GM18511 (cell line): Measurements from ENCODE around the gene ATF3.
"Not testable (repeated sequence)": the region's sequence is repeated elsewhere in the genome, so short reads cannot be mapped to it uniquely, and the experiment has no call there.

Experiments used
- ATAC-seq: cut with Tn5 transposase; IDR thresholded peaks from one replicate; pipeline ENCODE4 v1.9.1; 2021; ENCODE audit warnings: mild to moderate bottlenecking, moderate library complexity; ENCODE audit not compliant: unreplicated experiment

ATF3 gene

GRCh38 chr1:212625781-212626450 lies 17.4 kb downstream of the ATF3 start:
- ATAC-seq: no peak

DNA sequence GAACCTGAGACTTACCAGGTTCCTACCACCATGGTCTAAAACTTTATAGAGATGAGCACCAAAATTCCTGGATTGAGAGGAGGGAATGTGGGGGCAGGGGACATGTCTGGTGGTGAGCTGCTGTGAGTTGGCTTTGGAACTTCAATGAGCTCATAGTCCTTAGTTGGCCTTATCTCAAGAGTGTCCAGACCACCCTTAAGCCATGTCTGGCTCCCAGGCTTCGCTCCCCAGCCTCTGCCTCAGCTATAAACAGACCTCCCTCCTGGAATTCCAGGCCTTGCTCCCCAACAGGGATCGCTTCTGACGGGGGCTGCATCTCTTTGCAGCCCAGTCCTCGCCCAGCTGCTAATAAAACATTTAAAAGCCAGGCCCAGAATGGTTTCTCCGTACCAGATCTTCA lies 19.5 kb downstream of the ATF3 start:
- ATAC-seq: no peak

GRCh38 chr1:212628813-212629415 lies 20.4 kb downstream of the ATF3 start:
- no peak for ATAC-seq

DNA sequence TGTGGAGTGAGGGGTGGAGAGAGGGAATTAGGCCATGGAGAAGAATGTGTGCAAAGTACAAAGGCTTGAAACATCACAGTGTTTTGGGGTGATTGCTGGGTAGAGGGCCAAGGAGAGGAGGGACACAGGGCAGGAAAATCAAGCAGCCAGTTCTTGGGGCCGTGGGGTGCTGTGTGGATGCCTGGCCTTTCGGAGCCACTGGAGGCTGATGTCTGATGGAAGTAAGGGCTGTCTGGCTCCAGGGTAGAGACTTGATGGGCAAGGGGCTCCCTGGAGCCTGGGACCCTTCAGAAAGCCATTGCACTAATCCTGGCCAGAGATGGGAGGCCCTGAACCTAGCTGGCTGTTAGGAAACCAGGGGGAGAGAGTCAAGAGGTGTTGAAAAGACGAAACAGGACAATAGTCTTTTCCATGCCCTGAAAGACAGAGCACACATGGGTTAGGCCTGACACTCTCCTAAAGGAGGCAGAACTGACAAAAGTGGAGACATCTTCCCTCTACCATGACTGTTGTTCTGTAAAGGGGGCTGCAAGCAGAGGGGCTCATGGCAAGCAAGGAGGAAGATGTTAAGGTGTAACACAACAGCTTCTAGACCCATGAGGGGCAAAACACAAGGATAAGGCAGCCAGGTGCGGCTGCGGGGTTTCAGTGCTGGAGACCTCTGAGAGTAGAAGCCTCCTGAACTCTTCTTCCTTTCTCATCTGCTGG lies 21.0 kb downstream of the ATF3 start:
- no peak for ATAC-seq

DNA sequence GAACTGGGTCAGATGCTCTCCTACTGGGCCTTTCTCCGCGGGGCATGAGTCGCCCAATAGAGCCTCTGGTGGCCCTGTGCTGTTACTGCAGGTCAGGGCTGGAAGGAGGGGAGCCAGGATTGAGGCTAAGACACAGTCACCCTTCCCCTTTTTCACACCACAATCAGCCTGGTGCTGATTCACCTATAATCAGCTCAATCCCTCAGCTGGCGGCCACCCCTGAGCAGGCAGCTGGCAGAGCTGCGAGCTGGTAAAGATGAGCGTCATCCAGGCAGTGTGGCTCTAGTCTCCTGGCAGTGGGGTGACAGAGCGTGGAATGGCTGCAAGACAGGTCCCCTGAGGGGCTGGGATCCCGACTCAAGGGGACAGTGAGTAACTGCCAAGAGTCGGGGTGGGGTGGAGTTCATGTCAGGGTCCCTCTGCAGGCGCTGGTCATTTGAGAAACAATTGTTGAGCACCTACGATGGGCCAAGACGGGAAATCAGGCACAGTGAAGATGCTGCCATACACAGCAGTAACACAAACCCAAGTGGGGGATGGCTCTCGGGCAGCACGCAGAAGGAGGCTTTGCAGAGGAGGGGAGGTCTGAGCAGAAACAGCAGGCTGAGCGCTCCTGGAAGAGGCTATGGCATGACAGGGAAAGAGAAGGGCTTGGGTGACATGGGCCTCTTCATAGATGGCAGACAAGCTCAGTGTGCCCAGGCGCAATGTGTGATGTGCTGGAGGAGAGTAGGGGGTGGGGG lies 21.8 kb downstream of the ATF3 start:
- ATAC-seq: peak; percentile 99

GRCh38 chr1:212633161-212633560 lies 24.6 kb downstream of the ATF3 start:
- no peak for ATAC-seq

- ATAC-seq: no peak
Measured at GRCh38 chr1:212634252-212634651, 25.7 kb downstream of the ATF3 start.

DNA sequence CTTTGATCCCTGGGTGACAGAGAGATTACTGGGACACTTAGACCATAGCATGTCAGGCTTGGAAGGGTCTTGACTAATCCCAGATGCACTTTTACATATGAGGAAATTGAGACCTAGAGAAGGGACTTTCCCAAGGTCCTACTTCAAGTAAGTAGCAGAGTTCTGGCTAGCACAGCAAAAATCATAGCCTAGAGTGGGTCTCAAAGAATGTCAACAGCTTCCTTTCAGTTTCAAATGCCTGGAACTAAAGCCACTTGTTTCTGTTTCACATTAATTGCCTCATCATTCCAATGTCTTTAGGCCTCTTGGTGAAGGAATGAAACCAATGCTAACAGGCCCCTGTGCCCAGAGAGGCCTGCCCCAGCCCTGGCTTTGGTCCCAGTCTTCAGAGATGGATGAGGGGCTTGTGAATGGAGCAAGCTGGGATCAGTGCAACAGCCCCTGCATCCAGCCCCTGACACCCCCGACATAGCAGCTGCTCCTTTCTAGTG lies 26.6 kb downstream of the ATF3 start:
- ATAC-seq: no peak

GRCh38 chr1:212637902-212638301 lies 29.3 kb downstream of the ATF3 start:
- ATAC-seq: no peak

DNA sequence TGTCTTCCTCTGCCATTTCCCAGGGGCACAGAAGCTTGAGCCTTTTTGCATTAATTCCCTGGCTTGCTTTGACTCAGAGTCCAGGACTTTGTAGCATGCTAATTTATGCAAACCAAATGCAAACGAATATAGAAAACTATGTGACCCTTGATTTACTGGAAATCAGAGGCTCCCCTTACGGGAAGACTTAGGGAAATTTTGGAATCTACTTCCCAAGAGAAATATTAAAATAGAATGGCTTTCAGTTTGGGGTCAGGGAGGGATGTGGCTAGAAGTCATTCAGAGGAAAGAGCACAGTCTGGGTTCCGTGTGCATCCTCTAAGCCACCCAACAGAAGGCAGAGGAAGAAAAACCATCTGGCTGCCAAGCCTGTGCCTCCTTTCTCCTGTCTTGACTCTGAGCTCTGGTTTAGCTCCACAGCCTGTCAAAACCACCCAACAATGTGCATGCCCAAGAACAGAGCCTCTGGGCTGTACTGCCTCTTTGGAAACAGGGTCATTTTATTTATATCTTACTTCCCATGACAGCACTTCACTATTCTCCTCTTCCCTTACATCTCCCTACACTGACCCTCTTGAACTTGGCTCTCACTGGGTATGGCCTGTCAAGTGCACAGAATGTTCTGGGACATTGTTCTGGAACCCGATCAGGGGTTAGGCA lies 30.1 kb downstream of the ATF3 start:
- ATAC-seq: no peak

- ATAC-seq: not testable (repeated sequence)
Measured at GRCh38 chr1:212639524-212639923, 31.0 kb downstream of the ATF3 start.

- ATAC-seq: no peak
Measured at GRCh38 chr1:212640223-212640878, 31.8 kb downstream of the ATF3 start.

- no peak for ATAC-seq
Measured at GRCh38 chr1:212641956-212642355, 33.4 kb downstream of the ATF3 start.

- no peak for ATAC-seq
Measured at GRCh38 chr1:212643877-212644276, 35.3 kb downstream of the ATF3 start.

GRCh38 chr1:212644866-212645545 lies 36.4 kb downstream of the ATF3 start:
- ATAC-seq: no peak

- no peak for ATAC-seq
Measured at GRCh38 chr1:212645546-212646543, 37.3 kb downstream of the ATF3 start.

- ATAC-seq: no peak
Measured at GRCh38 chr1:212646588-212646987, 38.0 kb downstream of the ATF3 start.

DNA sequence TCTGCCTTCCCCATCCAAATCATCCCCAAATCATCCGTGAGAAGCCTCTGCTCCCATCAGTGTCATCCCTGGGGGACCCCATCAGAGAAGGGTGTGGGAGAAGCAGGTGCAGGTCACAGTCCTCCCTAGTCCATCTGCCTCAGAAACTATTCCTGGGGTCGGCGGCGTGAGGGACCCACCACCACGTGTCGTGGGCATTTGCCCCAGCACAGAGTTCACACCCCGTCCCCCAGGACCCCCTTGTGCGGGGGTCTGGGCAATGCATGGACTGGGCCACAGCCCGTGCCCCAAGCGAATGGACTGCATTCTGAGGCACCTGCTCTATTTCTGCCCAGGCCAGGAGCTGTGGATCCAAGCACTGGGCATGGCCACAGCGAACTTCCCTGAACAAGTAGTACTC lies 38.4 kb downstream of the ATF3 start:
- no peak for ATAC-seq

- ATAC-seq: no peak
Measured at GRCh38 chr1:212648431-212648830, 39.9 kb downstream of the ATF3 start.
